Cardiac muscle cell (in vitro differentiated cells and primary cell): Measurements from ENCODE around the gene CLEC4M. TPM values are rescaled to one million over a fixed set of nuclear protein-coding genes. Genes with fewer than 3 reads are reported as not detected.

Experiments used
- DNase-seq, 2 donors: peaks; one replicate each; pipeline versions ENCODE4 v3.0.0 to v3.0.0-alpha.2; 2010 to 2017; ENCODE audit warnings: low read depth in 1 of 2, low spot score in 1 of 2
- H3K27ac ChIP-seq: fragments of 200-600 bp; sonication (generic); 2 replicates; pipeline ENCODE4 v1.5.1; 2016
- H3K27me3 ChIP-seq: fragments of 200-600 bp; sonication (generic); 2 replicates; pipeline ENCODE4 v1.6.0; 2016; ENCODE audit warnings: control low read depth
- H3K36me3 ChIP-seq: fragments of 200-600 bp; sonication (generic); 2 replicates; pipeline ENCODE4 v1.5.1; 2016; ENCODE audit warnings: control low read depth
- H3K4me1 ChIP-seq: fragments of 200-600 bp; sonication (generic); 2 replicates; pipeline ENCODE4 v1.8.1; 2017; ENCODE audit warnings: low read depth, mild to moderate bottlenecking, mixed run types
- H3K4me3 ChIP-seq: fragments of 200-600 bp; sonication (generic); 2 replicates; pipeline ENCODE4 v1.5.1; 2016; ENCODE audit warnings: mild to moderate bottlenecking
- H3K9me3 ChIP-seq: fragments of 200-600 bp; sonication (generic); 2 replicates; pipeline ENCODE4 v1.5.1; 2017; ENCODE audit warnings: low read depth, mild to moderate bottlenecking, control low read depth
- CTCF ChIP-seq: IDR thresholded peaks from 2 replicates; pipeline ENCODE4 v1.5.1; 2012; ENCODE audit warnings: low read depth, mild to moderate bottlenecking, low read length
- polyA plus RNA-seq: library from polyadenylated mRNA; unstranded; fragments of >200 nt; fragmentation: Nextera tagmentation; extraction: Ambion mirVana; gene quantifications from 2 replicates; pipeline ENCODE4 v1.2.1, GENCODE V29; 2016
- total RNA-seq: library from RNA; depleted of rRNA; stranded (reverse); fragments of >200 nt; gene quantifications from 2 replicates; pipeline ENCODE4 v1.2.3, GENCODE V29; 2016

CLEC4M gene, protein sequence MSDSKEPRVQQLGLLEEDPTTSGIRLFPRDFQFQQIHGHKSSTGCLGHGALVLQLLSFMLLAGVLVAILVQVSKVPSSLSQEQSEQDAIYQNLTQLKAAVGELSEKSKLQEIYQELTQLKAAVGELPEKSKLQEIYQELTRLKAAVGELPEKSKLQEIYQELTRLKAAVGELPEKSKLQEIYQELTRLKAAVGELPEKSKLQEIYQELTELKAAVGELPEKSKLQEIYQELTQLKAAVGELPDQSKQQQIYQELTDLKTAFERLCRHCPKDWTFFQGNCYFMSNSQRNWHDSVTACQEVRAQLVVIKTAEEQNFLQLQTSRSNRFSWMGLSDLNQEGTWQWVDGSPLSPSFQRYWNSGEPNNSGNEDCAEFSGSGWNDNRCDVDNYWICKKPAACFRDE
- total RNA-seq (0.54 TPM in 1 of 2 replicates, not detected in the other), polyA plus RNA-seq (0.48 TPM in 1 of 2 replicates, not detected in the other)

- H3K9me3 ChIP-seq, result no peaks in the 10 kb centered on the region
- no peaks in the 10 kb centered on the region for H3K36me3 ChIP-seq
- H3K27me3 ChIP-seq, result peaks cover 4% of the 10 kb centered on the region
- H3K4me3 ChIP-seq, result no peak within 1 kb of the TSS
- no peak within 1 kb of the TSS for H3K27ac ChIP-seq
- no peaks in the 10 kb centered on the region for H3K4me1 ChIP-seq
- no peak for DNase-seq
- TF ChIP-seq CTCF, result no peak
Measured at GRCh38 chr19:7762719-7763293, at the start of gene CLEC4M. Gene CLEC4M, plus strand, starts transcription at chr19:7763243. Its CDS starts 24 bp downstream, at chr19:7763267.

- Histone ChIP-seq H3K4me1 (no peaks in the 10 kb centered on the region), H3K36me3 (no peaks in the 10 kb centered on the region), H3K9me3 (no peaks in the 10 kb centered on the region), H3K4me3 (no peak overlapping the region), H3K27me3 (peaks cover 2% of the 10 kb centered on the region), H3K27ac (no peak overlapping the region)
- DNase-seq, result no peak
- no peak for TF ChIP-seq CTCF
Measured at GRCh38 chr19:7715671-7716070, 47.4 kb upstream of the CLEC4M start.

DNA sequence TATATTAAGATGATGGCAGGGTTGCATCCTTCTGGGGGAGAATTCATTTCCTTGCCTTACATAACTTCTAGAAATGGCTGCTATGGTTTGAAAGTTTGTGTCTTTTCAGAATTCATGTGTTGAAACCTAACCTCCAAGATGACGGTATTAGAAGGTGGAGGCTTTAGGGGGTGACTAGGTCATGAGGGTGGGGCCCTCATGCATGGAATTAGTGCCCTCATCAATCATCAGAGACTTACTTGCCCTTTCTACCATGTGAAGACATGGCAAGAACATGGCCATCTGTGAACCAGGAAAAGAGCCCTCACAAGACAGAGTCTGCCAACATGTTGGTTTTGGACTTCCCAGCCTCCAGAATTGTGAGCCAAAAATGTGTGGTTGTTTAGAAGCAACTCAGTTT, 46.3 kb upstream of the CLEC4M start:
- no peaks in the 10 kb centered on the region for H3K4me1 ChIP-seq
- no peak overlapping the region for H3K4me3 ChIP-seq
- no peak for DNase-seq
- H3K27ac ChIP-seq, result no peak overlapping the region
- no peaks in the 10 kb centered on the region for H3K9me3 ChIP-seq
- H3K36me3 ChIP-seq, result no peaks in the 10 kb centered on the region
- TF ChIP-seq CTCF, result no peak
- peaks cover 2% of the 10 kb centered on the region for H3K27me3 ChIP-seq

- Histone ChIP-seq H3K27me3 (peaks cover 5% of the 10 kb centered on the region), H3K36me3 (no peaks in the 10 kb centered on the region), H3K4me1 (no peaks in the 10 kb centered on the region), H3K27ac (no peak overlapping the region), H3K4me3 (no peak overlapping the region), H3K9me3 (no peaks in the 10 kb centered on the region)
- TF ChIP-seq CTCF, result no peak
- DNase-seq, result no peak
Measured at GRCh38 chr19:7718668-7719067, 44.4 kb upstream of the CLEC4M start.

- DNase-seq, result no peak
Measured at GRCh38 chr19:7720351-7720750, 42.7 kb upstream of the CLEC4M start.

More at GRCh38 chr19:7720351-7720750, 42.7 kb upstream of the CLEC4M start:
- Histone ChIP-seq H3K36me3 (no peaks in the 10 kb centered on the region), H3K27me3 (peaks cover 8% of the 10 kb centered on the region), H3K27ac (no peak overlapping the region), H3K9me3 (no peaks in the 10 kb centered on the region), H3K4me1 (no peaks in the 10 kb centered on the region), H3K4me3 (no peak overlapping the region)
- TF ChIP-seq CTCF, result no peak
